NCI-H526 treated with DMSO at 0.1 percent for 48 hours (cell line): ENCODE data around the gene MGLL.

ENCODE experiments used
- DNase-seq: peaks from one replicate; lab custom pipeline; 2025; lab: John Stamatoyannopoulos, UW

Gene MGLL

DNA sequence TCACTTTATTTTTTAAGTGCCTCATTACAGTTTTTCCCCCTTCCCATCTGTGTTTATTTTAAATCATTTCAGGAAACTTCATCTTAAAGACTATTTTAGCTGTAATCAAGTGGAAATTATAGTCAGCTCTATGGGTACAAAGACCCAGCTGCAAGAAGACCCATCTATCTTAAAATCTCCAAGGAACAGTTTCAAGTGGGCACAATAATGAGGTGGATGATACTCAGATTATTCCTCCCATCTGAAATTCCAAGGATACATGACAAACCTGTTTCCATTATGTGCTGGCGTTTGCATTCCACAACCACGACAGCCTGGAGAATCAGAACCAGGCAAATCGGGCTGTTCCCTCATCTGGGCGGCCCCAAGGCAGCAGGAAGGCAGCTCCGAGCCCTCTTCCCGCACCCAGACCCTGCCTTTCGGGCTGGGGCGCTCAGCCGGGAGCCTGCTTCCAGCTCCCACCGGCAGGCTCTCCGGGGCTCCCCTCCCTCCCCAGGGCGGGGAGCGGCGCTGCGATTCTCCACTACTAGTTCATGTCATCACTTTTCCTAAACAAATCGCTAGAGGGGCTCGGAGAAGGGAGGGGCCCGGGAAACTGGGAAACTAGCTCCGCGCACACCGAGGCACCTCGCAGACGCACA, at the start of gene MGLL:
Gene MGLL, minus strand, starts transcription at position 475 of the 641 bp plus-strand sequence. Its CDS starts 197 bp downstream, at position 278.
- peak; percentile 12 for DNase-seq

DNA sequence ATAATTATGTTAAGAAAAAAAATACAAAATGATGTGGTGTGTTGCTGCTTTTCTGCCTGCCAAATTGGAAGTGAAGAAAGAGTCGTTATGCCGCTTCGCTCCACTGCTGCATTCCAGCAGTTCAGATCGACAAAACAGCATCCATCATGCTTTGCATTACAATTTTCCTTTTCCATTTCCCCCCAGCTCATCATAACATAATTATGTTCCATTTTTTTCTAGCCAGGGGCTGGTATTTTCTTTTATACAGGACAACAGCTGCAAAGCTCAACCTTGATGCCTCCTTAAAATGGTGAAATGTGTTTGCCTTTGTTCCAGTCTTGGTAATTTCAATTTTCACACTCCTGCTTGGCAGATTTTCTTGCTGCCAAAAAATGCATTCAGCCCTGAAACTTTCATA, 47.8 kb upstream of the MGLL start:
- DNase-seq: no peak

DNA sequence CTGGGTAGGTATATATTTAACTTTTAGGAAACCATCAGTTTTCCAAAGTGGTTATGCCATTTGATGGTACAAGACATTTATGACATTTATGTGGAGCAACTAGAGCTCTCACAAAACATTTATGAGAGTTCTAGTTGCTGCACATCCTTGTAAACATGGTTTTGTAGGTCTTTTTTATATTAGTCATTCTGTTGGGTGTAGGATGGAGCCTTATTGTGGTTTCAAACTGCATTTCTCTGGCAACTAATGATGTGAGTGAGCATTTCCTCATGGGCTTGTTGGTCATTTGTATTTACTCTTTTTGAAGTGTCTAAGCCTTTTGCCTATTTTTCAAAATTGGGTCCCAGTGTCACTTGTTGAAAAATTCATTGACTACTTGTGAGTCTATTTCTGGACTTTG, 45.7 kb upstream of the MGLL start:
- DNase-seq: no peak

DNA sequence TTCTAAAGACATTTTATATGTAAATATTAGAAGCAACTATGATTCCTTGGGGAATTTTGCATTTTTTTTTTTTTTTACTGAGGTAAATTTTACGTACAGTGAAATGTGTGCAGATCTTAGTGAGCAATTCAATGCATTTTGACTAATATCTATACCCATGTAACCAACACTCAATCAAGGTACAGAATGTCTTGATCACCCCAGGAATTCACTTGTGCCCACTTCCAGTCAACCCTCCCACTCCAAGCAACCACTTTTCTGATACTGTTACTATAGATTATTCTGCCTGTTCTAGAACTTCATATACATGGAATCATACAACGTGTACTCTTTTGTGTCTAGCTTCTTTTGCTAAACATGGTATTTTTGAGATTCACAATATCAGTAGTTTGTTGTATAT, 45.1 kb upstream of the MGLL start:
- DNase-seq: no peak

DNA sequence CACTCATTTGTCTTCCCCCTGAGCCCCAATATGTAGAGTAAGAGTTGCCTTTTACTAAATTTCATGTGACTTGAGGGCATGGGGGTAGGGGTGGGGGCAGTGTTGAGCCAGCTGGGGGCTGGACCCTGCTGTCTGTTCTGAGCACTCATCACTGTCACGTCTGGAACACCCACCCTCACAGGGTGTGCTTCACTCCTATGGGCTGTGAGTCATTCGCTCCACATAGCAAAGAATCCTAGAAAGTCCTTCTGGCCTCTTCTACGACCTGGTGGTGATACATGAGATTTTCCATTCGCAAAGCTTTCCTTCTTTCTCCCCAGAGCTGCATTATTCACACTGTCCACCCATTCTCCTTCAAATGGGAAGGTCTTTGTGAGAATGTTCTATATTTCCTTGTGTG, 43.6 kb upstream of the MGLL start:
- DNase-seq: no peak

DNA sequence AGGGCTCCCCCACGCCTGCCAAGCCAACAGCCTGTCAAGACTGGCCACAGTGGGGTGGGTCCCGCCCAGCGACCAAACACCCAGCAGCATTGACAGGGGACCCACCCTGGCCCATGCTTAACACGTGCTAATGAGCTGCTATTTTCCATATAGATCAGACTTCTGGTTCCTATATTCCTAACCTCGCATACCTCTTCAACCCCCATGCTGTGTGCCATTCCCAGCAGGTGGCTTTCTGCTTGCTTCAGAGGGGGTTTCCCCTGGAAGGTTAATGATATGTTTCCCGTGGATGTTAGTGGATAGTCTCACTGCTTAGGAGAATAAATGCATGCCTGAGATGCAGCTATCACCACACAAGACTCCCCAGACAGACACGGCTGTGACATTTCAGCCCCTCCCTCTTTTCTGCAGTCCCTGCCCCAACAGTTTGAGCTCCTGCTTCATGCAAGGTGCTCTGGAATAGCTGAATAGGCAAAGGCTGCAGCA, 37.9 kb upstream of the MGLL start:
- DNase-seq: no peak

DNA sequence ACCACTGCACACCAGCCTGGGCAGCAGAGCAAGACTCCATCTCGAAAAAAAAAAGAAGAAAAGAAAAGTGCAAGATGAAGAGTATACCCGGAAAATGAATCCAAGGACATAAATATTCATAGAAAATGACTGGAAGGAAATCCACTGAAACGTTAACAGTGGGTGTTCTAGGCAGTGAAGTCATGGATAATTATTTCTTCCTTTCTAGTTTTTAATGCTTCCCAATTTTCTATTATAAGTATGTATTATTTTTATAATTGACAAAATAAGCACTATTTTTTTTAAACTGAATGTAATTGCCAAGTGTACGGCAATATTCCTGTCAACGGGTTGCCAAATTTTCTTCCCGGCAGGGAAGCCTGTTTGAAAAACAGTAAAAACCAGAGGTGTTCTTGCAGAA, 37.4 kb upstream of the MGLL start:
- no peak for DNase-seq

DNA sequence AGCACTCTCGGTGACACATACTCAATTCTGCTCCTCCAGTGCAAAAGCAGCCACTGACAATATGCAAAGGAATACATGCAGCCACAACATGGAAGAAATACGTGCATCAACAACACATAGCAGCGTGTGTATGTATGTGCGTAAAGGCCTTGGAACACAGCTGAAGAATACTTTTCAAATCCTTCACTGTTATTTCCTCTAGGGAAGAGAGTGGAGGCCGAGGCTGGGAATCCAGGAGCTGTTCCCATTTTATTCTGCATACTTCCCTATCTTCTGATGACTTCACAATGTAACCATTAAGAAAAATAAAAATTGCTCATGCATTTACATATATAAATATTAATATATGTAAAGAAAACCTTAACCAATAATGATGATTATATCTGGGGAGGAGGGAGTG, 36.6 kb upstream of the MGLL start:
- no peak for DNase-seq

DNA sequence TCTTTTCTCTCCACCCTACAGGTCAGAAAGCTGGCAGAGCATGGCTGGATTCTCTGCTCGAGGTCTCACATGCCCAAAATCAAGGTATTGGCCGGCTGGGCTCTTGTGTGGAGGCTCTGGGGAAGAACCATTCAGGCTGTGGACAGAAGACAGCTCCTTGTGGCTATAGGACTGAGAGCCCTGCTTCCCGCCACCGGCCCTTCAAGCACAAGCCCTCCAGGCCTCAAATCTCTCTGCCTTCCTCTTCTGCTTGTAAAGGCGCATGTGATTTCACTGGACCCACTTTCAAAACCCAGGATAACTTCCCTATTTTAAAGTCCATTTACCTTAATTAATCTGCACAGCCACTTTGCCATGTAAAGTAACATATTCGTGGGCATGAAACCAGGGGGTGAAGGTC, 36.2 kb upstream of the MGLL start:
- DNase-seq: no peak

DNA sequence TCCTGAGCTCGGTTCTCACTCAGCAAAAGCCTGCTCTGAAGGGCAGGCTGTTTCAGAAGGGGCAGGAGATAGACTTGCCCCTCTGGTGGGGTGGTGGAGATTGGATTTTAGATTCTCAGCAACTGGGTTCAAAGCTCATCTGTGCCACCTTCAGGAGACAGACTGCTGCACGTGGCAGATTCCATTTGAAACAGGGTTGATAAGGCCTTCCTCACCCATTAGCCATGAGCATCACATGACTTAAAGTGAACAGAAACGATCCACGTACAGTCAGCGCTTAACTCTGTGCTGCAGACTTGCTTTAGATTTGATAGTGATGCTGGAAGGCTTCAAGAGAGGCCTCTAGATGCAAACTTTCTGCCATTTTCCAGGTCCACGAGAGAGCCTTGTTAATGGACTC, 35.0 kb upstream of the MGLL start:
- no peak for DNase-seq

DNA sequence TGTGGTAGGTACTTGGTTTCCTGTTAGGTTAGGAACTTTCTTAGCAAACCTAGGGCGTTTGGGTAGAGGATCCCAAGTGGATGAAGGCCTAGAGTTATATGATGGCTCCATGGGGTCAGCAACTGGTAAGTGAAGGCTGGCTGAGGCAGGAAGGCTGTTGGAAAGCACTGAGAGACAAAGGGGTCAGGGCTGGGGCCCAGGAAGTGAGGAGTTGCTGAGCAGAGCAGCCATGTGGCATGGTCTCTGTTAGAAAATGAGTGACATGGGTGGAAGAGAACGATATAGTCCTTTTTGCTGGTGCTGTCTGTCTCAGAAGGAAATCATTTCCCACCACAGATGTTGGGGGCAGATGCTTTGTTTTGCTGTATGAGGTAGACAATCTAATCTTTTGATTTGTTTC, 34.5 kb upstream of the MGLL start:
- DNase-seq: no peak

DNA sequence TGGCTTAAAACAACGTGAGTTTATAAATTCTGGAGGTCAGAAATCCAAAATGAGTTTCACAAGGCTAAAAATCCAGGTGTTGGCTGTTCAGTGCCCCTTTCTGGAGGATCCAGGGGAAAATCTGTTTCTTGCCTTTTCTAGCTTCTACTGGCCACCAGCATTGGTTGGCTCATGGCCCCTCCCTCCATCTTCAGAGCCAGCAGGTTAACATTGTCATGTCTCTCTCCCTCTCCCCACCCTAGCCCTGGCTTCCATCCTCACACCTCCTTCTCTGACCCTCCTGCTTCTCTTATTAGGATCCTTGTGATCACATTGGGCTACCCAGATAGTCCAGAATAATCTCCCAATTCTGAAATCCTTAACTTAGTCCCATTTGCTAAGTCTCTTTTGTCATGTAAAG, 32.9 kb upstream of the MGLL start:
- DNase-seq: no peak

DNA sequence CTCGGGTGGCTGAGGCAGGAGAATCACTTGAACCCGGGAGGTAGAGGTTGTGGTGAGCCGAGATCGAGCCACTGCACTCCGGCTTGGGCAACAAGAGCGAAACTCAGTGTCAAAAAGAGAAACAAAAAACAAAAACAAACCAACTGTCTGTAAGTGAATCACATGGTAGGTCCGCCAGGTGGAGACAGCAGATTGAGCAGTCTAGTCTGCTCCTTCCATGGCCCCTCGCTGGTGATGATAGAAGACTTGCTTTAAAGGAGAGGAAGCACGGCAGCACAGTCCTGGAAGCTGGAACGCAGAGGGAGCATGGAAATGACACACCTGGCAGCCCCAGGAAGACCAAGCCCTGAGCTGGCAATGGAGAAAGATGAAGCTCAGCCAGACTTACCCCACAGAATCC, 31.4 kb upstream of the MGLL start:
- no peak for DNase-seq

DNA sequence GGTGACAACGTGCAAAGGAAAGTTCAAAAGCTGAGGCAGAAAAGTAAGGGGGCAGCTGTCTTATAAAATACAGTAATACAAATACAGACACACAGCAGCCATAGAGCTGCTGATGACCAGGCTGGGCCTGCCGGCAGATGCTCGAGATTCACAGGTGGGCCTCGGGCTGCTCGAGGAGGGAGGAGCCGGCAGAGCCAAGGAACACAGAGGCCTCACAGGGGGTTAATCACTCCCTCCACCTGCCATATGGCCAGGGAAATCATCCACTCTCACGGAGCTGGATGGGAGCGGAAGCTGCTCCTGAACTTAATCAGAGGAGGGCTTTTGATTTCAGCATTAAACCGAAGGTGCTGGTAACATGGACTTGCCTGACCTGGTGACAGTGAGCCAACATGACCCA, 29.6 kb upstream of the MGLL start:
- no peak for DNase-seq

DNA sequence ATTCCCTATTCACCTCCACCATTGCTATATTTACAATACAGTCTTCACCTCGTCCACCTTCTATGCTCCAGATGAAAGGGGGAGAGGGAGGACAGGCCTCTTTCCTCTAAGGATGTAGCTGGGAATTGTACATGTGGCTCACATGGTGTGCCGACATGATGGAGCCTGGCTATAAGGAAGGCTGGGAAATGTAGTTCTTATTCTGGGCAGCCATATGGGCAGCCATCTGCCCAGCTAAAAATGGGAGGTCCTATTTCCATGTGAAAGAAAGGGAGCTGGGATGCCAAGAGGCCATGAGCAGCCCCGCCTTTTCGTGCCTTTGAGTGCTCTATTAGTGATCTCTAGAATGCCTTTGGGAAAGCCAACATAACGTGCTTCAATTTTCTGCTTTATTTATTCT, 27.1 kb upstream of the MGLL start:
- DNase-seq: no peak

DNA sequence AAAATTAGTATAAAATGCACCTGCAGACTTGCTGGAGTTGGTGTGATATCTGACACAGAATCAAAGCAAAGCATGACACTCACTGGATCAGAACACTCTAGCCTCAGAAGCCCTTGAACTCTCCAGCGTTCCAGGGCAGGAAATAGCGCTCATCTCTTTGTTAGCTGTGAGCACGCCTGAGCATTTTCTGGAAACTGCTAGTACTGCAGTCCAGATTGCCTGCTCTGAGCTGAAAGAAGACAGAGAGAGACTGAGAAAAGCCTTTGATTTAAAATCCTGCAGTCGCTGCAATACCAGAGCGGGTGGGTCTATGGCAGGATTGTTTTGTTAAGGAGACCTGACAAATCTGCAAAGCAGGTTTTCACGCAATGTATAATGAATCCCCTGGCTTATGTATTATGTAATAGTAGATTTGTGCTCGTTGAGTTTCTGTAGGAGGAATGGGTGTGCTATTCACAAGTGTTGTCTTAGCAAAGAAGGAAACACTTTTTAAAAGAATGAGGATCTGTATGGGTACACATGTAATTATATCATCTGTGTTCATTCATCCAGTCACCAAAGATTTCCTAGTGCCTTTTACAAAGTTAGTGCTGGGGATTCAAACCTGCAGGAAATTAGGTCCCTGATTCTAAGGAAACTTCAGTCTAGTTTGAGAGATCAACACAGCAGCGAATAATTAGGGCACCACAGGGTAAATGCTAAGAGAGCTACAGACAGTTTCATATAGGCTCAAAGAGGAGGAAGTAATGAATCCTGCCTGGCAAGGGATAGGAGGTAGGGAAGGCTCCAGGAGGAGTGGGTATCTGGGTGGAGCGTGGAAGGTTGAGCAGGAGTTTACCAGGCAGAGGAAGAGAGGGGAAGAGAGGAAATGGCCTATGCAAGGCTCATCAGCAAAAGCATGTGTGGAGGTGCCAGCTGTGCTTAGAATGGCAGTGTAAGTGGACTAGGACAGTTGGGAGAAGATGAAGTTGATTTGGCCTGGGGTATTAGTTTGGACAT, 26.1 kb upstream of the MGLL start:
- DNase-seq: no peak

DNA sequence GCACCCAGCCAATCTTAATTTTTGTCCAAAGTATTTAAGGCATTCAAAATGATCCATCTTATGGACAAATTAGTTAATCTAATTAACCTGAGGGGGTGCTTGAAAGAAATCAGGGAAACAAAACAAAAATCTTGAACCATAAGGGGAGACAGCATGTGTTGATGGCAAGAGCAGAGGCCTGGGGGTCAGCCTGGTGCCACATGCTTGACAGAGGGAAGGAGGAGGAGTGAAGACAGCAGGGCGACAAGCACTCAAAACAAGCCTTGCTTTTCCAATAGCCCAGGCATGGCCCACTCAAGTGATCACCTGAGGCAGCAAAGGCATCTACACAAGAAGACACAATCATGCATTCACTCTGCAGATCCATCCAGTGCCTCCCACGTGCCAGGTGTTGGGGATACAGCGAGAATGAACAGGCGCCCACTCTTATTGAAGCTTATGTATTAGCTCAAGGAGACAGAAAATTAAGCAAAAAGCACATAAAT, 25.0 kb upstream of the MGLL start:
- no peak for DNase-seq

DNA sequence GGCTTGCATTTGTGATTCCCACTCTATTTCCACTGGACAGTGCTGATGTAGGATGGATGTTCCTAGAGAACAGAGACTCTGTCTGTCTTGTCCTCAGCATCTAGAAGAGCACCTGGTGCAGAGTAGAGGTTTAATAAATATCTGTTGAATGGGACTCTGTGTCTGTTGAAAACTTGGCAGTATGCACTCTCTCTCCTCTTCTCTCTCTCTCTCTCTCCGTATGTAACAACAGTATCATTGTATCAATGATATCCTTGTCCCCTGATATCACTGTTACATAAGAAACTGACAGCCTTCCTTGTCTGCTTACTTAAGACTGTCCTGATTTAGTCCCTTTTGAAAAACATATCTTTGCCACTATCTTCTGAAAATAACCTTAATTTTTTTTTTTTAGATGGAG, 24.3 kb upstream of the MGLL start:
- DNase-seq: no peak

DNA sequence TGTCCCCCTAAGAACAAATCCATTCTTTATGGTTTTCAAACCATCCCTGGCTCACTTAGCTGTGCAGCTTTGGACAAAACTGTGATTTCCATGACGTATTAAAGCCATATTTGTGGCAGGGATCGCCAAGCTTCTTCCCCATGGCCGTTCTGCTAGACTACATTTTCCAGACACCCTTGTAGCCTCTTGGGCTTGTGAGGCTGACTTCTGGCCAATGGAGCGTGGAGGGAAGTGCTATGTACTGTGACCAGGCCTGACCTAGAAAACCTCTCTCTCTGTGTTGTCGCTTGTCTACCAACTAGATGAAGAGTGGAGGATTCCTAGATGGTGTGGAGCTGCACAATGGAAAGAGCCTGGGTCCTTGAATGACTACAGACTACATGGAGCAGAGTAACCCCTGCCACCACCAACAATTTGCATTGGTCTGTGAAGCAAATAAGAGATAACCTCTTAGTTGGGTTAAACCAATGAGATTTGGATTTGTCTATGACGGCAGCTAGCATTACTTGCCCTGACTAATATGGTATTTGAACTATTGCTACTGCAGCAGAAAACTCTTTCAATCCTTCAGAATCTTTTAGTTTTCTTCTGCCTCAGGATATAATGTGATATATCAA, 22.1 kb upstream of the MGLL start:
- no peak for DNase-seq

DNA sequence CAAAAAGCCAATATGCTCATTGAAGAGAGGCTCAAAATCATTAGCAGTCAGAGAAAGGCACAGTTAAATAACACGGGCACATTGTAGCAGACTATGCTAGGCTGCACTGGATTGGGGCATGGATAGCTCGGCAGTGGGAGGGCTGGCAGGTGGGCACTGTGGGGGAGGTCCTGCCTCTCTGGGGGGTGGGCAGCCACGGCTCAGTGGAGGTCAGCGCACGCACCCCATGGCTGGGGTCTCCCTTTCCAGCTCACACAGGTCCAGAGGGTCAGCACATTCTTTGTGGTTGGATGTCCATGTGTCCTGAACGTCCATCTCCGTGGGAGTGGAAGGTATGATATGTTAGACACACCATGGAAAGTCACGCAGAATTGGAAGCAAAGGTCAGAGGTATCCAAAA, 18.4 kb upstream of the MGLL start:
- no peak for DNase-seq

DNA sequence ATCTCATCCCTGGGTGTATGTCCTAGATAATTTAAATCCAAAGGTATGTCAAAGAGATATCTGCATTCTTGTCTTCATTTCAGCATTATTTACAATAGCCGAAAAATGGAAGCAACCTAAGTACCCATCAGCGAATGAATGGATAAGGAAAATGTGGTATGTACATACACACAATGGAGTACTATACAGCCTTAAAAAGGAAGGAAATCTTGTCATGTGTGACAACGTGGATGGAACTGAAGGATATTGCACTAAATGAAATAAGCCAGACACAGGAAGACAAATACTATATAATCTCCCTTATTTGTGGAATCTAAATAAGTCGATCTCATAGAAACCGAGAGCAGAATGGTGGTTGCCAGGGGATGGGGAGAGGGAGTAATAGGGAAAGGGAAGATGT, 16.8 kb upstream of the MGLL start:
- DNase-seq: no peak

DNA sequence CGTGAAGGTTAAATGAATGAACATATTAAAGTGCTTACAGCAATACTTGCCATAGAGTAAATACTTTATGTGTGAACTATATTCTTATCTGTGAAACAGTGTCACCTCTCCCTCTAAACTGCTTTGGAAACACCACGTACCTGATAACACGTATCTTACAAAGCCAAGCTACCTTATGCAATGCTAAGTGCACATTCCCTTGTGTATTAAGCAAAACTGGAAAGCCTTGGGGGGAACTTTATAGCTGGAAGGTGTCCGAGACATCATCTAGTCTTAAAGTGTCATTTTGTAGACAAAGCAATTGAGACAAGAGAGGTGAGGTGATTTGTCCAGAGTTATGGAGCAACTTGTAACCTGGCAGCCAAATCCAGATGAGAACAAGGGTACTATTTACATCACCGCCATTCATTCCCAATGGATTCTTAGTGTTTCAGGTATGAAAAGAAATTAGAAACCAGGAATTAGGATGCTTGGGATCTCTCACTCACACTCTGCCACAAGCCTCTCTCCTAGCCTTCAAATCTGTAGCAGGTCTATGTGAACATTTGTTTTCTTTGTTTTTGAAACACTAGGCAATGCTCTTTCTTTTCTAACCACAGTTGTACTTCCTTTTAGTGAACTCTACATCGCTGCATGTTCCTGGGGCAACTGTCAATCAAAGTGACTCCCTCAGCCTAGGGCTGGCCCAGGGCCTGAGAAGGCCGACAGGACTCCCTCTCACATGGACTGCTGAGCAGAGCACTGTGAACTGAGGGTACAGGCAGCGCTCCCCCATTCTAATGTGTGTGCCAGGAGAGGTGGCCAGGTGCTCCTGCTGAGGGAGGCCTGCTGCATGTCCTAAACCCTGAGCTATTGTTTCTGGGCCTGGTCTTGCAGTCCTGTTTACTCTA, 13.9 kb upstream of the MGLL start:
- no peak for DNase-seq
